IPS DF 6.9 (cell line): ENCODE measurements around the gene DUS4L.

Experiments used
- DNase-seq: peaks from one replicate; pipeline ENCODE4 v3.0.0-alpha.2; 2013; ENCODE audit warnings: low read depth, low spot score
- H3K27ac ChIP-seq: one replicate; pipeline ENCODE4 v1.5.1; 2013; ENCODE audit warnings: low read length, control low read depth
- H3K27me3 ChIP-seq: 2 replicates; pipeline ENCODE4 v1.6.1; 2013; ENCODE audit warnings: mild to moderate bottlenecking, low read length; ENCODE audit not compliant: control insufficient read depth, insufficient read depth
- H3K36me3 ChIP-seq: 2 replicates; pipeline ENCODE4 v1.6.1; 2013; ENCODE audit warnings: low read length; ENCODE audit not compliant: control insufficient read depth, insufficient read depth
- H3K4me1 ChIP-seq: 2 replicates; pipeline ENCODE4 v1.6.1; 2013; ENCODE audit warnings: low read length; ENCODE audit not compliant: control insufficient read depth, insufficient read depth
- H3K4me3 ChIP-seq: 2 replicates; pipeline ENCODE4 v1.5.1; 2013; ENCODE audit warnings: mild to moderate bottlenecking, low read length
- H3K9me3 ChIP-seq: 2 replicates; pipeline ENCODE4 v1.6.1; 2013; ENCODE audit warnings: low read length, inconsistent platforms; ENCODE audit not compliant: control insufficient read depth, insufficient read depth
- WGBS: extraction: QIAGEN DNeasy Blood & Tissue Kit; methylation state at CpG from one replicate; pipeline ENCODE4 v1.1.7; 2013; ENCODE audit warnings: mixed read lengths, missing lambda C conversion rate; ENCODE audit not compliant: insufficient read length, insufficient coverage; 5-methylcytosine and 5-hydroxymethylcytosine counted together

The DUS4L gene

DNA sequence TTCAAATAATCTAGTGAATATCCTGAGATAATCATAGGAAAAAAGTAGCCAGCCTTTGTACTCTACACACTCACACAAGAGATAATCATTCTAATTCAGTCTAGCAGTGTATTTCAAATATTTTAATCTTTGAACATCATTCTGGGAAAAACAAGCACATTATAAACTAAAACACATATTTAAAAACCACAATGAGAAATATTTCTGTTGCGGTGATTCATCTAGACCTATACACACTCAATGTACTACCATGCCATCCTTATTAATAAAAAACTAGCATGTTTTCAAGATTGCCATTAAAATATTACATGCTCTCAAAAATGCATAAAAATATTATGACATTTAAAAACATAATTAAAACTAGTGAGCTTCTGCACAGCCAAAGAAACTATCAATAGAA is 11.8 kb upstream of the DUS4L start:
- DNase-seq: no peak
- H3K9me3 ChIP-seq: no peaks in the 10 kb centered on the region
- WGBS: 100% methylated on average over 1 of the region's 1 CpG
- H3K27me3 ChIP-seq: no peaks in the 10 kb centered on the region
- no peaks in the 10 kb centered on the region; the same call in 1 of the 2 replicates for H3K36me3 ChIP-seq
- H3K4me1 ChIP-seq: no peaks in the 10 kb centered on the region
- no peak overlapping the region for H3K27ac ChIP-seq
- no peak overlapping the region for H3K4me3 ChIP-seq

DNA sequence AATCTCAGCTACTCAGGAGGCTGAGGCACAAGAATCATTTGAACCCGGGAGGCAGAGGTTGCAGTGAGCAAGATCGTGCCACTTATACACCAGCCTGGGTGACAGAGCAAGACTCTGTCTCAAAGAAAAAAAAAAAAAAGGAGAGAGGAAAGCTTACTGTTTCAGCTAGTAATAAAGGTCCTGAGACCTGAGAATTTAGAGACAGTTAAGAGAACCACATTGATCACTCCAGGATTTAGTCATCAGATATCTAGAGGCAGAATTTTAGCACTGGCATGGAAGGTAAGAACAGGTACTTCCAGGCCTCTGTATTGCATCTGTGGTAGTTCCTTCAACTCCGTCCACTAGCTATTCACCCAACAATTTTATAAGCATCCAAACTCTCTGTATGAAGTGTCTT is 7.9 kb upstream of the DUS4L start:
- no peaks in the 10 kb centered on the region for H3K9me3 ChIP-seq
- no CpG with 5 or more reads among the region's 3 CpGs for WGBS
- DNase-seq: no peak
- no peaks in the 10 kb centered on the region for H3K4me1 ChIP-seq
- H3K36me3 ChIP-seq: no peaks in the 10 kb centered on the region; the same call in 1 of the 2 replicates
- H3K27me3 ChIP-seq: no peaks in the 10 kb centered on the region
- H3K27ac ChIP-seq: no peak overlapping the region
- no peak overlapping the region for H3K4me3 ChIP-seq

DNA sequence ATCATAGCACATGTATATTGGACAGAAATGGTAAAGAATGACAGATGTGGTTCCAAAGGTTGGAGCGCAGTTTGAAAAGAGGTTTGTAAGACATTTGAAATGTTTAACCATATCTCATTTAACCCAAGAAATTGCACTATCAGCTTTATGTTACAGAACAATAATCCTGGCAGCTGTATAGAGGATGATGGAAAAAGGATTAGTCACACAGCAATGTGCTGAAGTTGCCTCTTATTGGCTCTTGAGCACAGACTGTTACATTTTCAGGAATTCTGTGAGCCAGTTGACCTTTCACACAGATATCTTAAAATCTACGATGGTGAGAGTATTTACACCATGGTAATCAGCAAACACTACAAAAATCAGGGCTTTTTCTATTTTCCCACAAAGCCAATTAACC is 3.9 kb upstream of the DUS4L start:
- Histone ChIP-seq H3K4me3 (no peak overlapping the region), H3K4me1 (no peaks in the 10 kb centered on the region), H3K27me3 (no peaks in the 10 kb centered on the region), H3K9me3 (no peaks in the 10 kb centered on the region), H3K27ac (no peak overlapping the region), H3K36me3 (no peaks in the 10 kb centered on the region)
- DNase-seq: no peak
- no CpG with 5 or more reads among the region's 2 CpGs for WGBS

DNA sequence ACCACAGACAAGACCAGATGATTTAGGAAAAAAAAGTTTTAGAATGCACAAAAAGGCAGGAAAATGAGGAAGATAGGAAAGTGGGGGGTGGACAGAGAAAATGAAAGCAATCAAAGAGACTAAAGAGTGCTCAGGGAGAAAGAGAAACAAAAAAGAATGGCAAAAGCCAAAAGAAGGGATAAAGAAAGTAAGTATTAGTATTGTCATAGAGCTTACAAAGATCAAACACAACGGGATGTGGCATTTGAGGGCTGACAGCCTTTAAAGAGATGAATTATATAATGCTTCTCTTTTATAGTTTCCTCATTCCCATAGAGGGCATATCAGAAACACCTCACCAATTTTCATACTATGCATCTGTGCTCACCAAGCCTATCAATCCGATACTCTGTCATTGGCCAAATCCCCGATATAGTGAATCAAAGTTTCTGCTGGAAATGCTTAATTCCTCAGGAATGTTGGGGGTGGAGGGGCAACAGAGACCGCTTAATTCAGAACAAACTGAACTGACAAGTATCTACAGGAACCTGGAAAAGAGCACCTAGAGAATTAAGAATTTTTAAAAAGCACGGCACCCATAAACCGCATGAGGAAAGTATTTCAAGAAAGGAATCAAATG is 2.8 kb upstream of the DUS4L start:
- H3K4me1 ChIP-seq: no peaks in the 10 kb centered on the region
- H3K4me3 ChIP-seq: no peak overlapping the region
- no peaks in the 10 kb centered on the region for H3K36me3 ChIP-seq
- no peak overlapping the region for H3K27ac ChIP-seq
- no CpG with 5 or more reads among the region's 6 CpGs for WGBS
- H3K9me3 ChIP-seq: no peaks in the 10 kb centered on the region
- H3K27me3 ChIP-seq: no peaks in the 10 kb centered on the region
- no peak for DNase-seq

DNA sequence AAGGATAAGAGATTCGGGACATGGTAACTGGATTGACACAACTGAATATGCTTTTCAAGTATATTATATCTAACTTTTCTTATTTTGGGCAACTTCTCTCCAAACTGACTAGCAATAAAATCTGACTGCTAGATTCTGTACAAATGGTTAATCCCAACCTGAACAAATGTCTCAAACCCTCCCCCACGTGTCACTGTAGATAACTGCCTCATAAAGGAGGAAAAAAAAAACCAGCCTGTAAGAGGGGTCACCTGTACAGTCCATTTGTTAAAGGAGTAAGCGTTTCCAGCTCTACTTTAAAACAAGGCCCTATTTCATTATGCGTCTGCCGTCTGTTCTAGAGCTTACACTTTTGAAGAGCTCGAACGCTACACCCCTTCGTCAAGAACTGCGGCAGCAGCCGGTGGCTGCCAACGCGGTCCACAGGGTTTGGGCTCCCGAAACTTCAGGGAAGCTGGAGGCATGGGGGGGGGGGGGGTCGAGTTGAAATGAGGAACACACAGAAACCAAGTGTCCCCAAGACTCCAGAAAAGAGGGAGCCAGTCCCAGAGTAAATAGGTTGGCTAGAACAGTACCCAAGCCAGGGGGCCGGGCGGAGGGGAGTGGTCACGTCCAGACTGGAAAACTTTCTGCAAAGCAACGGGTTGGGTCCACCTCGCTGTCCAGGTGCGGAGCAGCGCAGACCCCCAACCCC is 543 bp upstream of the DUS4L start:
- DNase-seq: no peak
- Histone ChIP-seq H3K36me3 (no peaks in the 10 kb centered on the region), H3K27ac (no peak overlapping the region), H3K9me3 (no peaks in the 10 kb centered on the region), H3K27me3 (no peaks in the 10 kb centered on the region), H3K4me1 (no peaks in the 10 kb centered on the region), H3K4me3 (peak overlapping the region; percentile 92)
- no CpG with 5 or more reads among the region's 21 CpGs for WGBS

DNA sequence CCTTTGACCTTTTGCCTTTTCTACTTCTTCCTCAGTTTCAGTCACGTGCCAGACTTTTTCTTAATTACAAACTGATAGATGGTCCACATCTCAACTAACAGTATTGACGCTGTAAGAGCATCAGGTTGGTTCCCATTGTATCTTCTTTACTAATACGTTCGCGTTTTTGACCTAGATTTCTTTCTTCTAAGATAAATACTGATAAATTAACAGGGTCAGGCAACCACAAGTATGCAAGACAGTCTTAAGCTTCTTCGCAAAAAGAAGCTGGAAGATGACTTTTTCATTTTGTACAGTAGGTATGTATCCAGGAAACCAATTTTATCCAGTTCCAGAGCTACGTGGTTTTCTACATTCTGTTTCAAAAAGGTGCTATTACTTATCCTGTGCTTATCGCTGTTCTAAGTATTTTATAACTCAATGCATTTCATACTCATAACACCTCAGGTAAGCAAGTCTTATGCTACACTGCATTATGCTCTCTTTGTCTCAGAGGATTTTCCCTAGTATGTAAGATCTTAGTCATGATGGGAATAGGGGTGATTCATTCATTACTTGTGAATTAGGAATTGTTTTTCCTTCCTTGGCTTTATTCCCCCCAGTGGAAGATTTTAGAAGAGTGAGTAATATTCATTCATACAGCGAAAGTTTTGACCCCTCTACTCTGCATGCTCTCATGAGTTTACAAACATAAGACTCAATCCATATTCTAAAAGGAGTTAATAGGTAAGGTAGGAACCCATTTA is 955 bp downstream of the DUS4L start:
- no peaks in the 10 kb centered on the region for H3K27me3 ChIP-seq
- WGBS: no CpG with 5 or more reads among the region's 9 CpGs
- H3K27ac ChIP-seq: no peak overlapping the region
- DNase-seq: no peak
- H3K9me3 ChIP-seq: no peaks in the 10 kb centered on the region
- H3K36me3 ChIP-seq: no peaks in the 10 kb centered on the region; the same call in 1 of the 2 replicates
- H3K4me3 ChIP-seq: peak overlapping the region; percentile 92; the same call in 1 of the 2 replicates
- H3K4me1 ChIP-seq: no peaks in the 10 kb centered on the region

DNA sequence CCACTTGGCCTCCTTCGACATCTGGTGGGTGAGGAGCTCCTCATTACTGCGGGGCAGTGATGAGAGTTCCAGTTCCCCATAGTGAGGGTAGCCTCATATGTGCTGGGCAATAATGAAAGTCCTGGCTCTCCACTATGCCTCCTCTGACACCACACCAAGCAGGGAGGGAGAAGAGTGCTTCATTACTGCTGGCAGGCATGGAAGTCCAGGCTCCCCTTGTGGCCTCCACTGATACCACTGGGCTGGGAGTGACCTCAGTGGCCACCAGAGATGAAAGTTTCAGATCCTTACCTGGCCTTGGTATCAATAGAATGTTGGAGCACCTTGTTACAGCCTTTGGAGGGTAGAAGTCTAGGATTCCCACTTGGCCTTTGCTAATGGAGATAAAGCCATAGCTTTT is 6.5 kb downstream of the DUS4L start:
- Histone ChIP-seq H3K9me3 (no peaks in the 10 kb centered on the region), H3K27ac (no peak overlapping the region), H3K27me3 (no peaks in the 10 kb centered on the region), H3K4me3 (no peak overlapping the region), H3K4me1 (no peaks in the 10 kb centered on the region), H3K36me3 (no peaks in the 10 kb centered on the region; the same call in 1 of the 2 replicates)
- no peak for DNase-seq
- WGBS: no CpG with 5 or more reads among the region's 2 CpGs

DNA sequence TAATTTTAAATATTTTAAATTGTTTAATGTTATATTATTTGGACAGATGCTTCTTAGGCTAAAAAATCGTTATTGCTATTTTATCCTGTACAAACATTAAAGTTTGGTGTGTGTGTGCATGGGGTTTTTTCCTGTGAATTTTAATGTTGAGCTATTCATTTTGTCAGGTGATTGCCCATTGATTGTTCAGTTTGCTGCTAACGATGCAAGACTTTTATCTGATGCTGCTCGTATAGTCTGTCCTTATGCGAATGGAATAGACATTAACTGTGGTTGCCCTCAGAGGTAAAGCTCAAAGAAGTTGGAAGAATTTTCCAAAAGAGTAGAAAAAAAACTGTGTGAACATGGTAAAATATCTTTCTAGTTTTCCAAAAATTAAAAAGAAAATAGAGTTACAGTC is 9.8 kb downstream of the DUS4L start:
- DNase-seq: no peak
- Histone ChIP-seq H3K36me3 (no peaks in the 10 kb centered on the region; the same call in 1 of the 2 replicates), H3K27ac (no peak overlapping the region), H3K27me3 (no peaks in the 10 kb centered on the region), H3K9me3 (no peaks in the 10 kb centered on the region), H3K4me1 (no peaks in the 10 kb centered on the region), H3K4me3 (no peak overlapping the region)
- WGBS: 100% methylated on average over 1 of the region's 4 CpGs

DNA sequence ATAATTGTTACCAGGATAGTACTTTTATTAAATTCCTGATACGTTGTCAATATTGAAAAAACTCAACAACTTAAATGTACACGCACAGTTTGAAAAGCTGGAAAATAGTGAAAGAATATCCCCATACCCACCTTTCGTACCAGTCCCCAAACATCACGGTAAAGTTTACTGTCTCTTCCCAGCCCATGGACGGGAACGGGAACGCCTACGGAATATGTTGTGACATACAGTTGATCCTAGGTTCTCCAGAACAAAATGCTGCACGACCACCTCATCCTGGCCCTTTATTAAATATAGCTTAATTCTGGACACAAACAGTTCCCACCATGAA is 15.7 kb downstream of the DUS4L start:
- no CpG with 5 or more reads among the region's 9 CpGs for WGBS
- no peak for DNase-seq
- Histone ChIP-seq H3K36me3 (no peaks in the 10 kb centered on the region), H3K4me3 (peak overlapping the region; percentile 95; the same call in 1 of the 2 replicates), H3K4me1 (no peaks in the 10 kb centered on the region), H3K9me3 (no peaks in the 10 kb centered on the region), H3K27ac (no peak overlapping the region), H3K27me3 (no peaks in the 10 kb centered on the region)

DNA sequence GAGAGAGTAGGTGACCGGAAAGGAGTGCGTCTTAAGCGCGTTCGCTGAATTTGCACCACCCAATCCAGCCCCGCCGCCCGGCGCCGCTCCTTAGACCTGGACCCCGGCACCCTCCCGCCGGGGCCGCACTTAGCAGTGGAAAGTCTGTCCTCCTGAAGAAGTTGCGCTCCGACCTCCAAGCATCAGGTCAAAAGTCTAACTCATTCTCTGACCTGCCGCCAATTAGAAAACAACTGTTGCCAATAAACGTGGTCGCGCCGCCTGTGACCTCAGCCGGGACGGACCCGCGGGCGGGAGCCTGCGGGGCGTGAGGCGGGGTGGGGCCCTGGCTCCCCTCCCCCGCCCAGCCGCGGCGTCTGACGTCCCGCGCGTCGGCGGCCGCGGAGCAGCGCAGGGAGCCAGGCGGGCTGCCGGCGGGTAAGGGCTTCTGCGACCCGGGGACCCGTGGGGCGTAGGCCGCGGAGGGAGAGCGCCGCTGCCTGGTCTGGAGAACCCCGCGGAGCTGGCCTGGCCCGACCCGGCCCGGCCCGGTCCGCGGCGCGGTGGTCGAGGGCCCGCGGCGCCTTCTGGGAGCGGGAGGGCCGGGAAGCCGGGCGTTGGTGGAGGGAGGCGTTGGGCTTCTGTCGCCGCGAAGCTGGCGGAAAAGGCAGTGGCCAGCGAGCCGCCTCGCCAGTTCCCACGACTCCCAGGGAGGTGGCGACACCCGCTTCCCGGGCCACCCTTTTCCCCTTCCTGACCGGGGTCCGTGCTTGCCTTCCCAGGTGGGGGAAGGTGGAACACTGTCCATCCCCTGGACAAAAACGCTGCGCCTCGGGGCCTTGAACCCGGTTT is 16.3 kb downstream of the DUS4L start, which contains the start of gene BCAP29:
TSS of gene BCAP29 (plus strand) at position 362 of the 831 bp plus-strand sequence. CDS start 527 bp downstream, outside the sequence.
- no CpG with 5 or more reads among the region's 89 CpGs for WGBS
- Histone ChIP-seq H3K27ac (no peak within 1 kb of the TSS), H3K36me3 (no peaks in the 10 kb centered on the region), H3K9me3 (no peaks in the 10 kb centered on the region), H3K4me1 (no peaks in the 10 kb centered on the region), H3K4me3 (peak within 1 kb of the TSS; percentile 95), H3K27me3 (no peaks in the 10 kb centered on the region)
- DNase-seq: peak; percentile 18
